EL (cell line): ENCODE results near the gene ALG3.

Source experiments
- DNase-seq: peaks from one replicate; pipeline ENCODE4 v3.0.0-alpha.2; 2016

The ALG3 gene

DNA sequence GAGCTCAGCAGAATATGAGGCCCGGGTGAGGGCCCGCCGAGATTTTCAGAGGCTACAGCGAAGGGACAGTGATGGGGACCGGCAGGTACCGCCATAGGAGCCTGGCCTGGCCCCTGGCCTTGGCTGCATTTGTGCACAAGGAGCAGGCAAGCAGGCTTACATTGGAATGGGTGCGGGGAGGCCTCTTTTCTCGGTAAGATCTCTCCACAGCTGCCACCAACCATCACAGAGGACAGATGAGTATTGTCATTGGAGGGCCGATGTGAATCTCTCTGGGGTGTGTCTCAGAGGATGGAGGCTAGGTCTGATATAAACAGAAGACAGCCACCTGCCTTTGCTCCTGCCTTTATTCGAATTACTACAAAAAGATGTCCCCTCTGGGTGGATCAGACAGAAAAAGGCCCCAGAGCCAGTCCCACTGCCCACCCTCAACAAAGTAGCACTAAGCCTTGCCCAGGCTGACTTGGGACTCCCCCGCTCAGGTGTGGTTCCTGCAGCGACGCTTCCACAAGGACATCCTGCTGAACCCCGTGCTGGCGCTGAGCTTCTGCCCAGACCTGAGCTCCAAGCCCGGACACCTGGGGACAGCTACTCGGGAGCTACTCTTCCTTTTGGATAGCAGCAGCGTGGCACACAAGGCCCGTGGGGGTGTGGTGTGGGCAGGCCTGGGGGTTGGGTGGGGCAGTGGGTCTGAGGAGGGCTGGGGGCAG, 13.9 kb downstream of the ALG3 start:
- DNase-seq = no peak

DNA sequence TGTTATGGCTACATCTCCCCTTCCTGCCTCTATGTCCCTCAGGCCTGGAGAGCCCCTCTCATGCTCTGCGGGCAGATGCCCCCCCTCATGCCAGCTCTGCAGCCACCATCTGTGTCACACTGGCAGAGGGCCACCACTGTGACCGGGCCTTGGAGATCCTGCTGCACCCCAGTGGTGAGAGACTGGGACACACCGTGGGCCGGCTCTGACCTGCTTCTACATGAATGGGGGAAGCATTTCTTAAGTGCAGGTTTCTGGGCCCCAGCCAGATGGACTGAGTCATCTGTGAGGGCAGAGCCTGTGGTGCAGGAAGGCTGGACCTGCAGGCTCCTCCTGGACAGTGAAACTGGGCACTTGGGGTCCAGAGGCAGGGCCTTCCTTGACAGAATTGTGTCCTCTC, 14.5 kb downstream of the ALG3 start:
- peak; percentile 88 for DNase-seq

DNA sequence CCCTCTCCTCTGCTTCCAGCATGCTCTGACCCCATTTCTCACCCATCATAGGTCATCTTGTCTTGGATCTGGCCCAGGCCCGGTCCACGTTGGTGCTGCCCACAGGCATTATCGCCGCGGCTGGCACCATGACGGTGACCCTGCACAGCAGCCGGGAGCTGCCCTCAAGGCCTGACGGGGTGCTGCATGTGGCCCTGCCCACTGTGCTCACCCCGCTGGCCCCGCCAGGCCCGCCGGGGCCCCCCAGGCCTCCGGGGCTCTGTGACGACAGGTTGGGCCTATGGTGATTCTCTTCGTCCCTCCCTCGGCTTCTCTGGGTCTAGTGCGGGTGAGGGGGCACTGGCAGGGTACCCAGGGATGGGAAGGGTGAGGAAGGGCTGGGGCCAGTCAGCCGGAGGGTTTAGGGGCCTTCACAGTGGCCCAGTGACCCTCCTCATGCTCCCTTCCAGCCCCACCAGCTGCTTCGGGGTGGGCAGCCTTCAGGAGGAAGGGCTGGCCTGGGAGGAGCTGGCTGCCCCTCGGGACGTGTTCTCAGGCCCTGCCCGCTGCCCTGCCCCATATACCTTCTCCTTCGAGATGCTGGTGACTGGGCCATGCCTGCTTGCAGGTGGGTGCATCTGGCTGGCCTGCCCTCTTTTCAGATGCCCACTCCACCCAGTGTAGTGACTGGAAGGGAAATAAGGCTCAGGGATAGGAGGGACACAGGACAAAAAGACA, 15.5 kb downstream of the ALG3 start:
- DNase-seq = no peak

DNA sequence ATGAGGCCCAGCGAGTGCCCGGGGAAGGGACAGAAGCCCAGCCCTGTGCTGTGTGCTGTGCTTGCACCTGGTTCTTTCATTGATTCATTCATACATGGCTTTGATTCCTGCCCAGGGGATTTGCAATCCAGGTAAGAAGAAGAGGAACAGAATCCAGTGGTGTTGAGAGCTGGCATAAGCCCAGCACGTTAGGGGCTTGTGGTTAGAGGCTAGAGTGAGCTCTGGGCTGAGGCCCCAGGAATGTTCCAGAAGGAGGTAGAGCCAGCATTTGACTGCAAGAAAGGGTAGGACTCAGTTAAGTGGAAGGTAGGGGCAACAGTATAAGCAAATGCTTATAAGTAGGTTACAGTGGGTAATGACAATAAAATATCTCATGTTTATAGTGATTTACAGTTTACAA, 17.1 kb downstream of the ALG3 start:
- no peak for DNase-seq

DNA sequence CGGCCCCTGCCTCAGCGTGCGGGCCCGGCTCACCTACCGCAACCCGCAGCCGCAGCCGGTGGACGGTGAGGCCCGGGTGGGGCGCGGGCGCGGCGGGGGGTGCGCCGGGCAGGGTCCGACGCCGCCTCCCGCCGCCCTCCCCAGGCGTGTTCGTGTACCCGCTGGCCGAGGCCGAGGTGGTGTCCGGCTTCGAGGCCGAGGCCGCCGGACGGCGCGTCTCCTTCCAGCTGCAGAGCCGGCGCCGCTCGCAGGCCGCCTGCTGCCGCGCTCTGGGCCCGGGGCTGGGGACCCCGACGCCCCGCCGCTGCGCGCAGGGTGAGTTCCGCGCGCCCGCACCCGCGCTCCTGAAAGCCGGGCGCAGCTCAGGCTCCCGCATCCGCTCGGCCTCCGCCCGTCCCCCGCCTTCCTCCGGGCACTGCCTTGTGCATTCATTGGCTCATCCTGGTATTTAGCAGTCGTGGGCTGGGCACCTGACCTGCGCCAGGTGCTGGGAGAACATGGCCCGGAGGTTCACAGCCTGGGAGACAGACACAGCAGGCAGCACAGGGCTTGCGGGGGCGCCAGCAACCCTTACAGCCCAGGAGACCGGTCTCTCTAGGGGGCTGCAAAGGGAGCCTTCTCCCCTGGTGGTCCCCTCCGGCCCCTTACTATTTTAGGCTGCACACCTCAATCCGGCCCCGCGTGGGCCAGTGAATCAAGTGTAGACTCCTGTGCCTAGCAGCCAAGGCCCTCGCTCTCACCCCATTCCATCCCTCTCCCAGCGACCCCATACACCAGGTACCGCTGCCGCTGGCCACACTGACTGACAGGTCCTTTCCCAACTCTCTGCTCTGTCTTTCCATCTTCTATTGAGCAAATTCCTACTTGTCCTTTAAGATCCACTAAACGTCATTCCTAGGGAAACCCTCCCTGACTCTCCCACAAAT, 17.9 kb downstream of the ALG3 start:
- DNase-seq = no peak

DNA sequence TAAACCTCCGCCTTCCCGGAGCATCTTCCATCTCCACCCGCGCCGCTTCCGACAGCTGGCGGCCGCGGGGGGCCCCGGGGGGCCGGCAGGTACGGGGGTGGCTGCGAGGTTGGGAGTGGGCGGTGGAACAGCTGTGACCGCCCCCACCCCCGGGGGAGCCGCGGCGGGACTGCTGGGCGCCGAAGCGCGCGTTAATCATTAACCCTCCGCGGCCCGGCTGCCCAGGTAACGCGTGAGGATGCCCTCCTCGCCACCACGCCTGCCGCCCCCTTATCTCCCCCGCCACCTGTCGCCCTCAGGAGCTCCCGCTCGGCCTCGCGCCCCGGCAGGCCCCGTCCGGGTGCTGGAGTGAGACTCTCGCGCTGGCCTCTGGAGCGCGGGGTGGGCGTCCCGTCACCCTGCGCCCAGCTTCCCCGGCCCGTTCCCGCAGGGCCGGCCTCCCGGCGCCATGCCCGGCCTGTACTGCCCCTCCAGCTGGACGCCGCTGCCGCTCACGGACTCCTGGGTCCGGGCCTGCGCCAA, 18.6 kb downstream of the ALG3 start:
- no peak for DNase-seq

DNA sequence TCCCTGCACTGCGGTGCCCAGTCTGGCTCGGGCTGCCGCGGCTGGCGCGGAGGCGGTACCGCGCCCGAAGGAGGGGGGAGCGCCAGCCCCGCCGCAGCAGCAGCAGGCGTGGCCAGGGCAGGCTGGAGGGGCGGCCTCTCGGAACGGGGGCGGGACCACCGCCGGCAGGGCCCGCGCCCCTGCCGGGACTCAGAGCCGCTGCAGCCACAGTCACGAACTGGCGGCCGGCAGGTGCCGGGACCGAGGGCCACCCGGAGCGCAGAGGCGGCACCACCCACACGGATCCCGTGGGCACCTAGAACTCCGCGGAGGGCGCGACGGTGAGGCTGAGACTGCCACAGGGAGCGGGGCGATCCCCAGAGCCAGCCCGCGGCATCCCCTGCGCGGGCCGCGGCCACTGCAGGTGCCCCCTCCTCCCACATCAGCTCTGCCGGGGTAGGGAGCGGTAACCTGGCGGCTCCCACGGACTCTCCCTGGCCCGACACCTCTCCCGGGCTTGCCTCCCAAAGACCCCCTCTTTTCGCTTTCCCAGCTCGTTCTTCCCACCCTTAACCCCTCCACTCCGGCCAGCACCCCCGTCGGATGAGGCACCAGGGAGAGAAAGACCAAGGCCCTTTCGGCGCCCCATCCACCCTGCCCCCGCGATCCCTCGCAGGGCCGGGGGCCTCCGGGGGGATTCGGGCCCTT, 19.2 kb downstream of the ALG3 start, which contains the start of gene VWA5B2:
Gene VWA5B2 (plus strand): TSS at position 192 of the 687 bp plus-strand sequence. CDS start 944 bp downstream, outside the sequence.
- peak; percentile 60 for DNase-seq

DNA sequence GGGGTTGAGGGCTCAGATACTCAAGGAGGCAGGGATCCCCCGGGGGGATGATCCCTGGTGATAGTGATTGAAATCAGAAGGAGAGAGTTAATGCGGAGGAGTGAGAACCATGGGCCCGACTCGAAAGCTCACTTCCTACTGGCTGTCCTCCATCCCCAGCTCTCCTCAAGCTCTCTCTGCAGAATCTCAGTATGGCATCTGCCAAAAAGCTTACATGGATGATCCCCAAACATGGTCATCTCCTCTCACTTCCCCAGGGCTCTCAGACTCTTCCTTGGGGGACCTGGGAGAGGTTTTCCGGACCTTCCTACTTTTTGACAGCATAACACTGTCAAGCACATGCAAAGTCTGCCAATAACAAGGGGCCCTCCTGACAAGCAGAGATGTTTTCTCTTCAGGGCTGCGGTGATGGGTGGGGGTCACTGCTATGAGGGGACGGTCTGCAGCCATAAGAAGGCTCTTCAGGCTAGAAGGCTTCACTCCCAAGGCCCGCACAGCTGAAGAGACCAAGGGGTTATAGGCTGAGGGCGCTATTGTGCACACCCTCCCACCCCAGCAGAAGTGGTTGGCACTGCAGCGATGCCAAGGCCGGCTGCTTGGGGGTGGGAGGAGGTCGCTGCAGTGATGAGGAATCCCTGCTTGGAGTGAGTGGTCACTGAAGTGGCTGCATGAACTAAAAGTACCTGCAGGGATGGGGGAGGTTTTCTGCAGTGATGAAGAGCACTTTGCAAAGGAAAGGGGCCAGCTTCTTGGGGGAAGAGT, 20.2 kb downstream of the ALG3 start:
- no peak for DNase-seq

DNA sequence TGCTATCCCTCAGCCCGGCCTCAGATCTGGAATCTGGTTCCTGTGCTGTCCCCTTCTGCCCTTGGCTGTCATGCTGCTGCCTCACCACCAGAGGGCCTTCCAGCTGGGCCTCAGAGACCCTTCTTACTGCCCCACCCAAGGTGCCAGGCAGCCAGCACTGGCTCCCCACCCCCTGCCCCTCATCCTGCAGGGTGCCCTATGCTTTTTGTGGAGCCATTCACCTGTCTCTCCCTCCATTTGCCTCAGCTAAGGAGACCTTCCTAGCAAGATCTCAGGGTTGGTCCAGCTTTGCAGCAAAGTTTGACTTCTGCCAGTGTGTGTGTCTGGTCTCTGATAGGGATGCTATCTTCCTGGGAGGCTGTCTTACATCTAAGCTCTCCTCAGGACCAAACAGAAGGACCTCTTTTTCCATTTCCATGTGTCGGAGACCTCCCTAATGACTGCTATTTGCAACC, 21.3 kb downstream of the ALG3 start:
- DNase-seq = peak; percentile 41

DNA sequence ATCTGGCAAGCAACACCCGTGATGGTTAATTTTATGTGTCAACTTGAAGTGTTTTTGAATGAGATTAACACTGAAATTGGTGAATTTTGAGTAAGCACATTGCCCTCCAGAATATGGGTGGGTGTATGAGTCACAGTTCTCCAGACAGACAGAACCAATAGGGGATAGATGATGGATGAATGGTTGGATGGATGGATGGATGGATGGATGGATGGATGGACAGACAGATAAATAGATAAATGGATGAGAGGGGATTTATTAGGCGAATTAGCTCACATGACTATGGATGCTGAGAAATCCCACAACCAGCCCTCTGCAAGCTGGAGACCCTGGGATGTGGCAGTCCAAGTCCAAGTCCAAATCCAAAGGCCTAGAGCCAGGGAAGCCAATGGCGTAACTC, 24.8 kb downstream of the ALG3 start:
- no peak for DNase-seq

DNA sequence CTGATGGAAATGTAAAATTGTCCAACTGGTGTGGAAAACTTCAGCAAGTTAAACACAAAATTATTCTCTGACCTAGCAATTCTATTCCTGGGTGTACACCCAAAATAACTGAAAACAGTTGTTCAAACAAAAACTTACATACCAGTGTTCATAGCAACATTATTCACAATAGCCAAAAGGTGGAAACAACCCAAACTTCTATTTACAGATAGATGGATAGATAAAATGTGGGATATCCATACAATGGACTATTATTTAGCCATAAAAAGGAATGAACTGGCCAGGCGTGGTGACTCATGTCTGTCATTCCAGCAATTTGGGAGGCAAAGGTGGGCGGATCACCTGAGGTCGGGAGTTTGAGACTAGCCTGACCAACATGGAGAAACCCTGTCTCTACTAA, 26.2 kb downstream of the ALG3 start:
- DNase-seq = no peak

DNA sequence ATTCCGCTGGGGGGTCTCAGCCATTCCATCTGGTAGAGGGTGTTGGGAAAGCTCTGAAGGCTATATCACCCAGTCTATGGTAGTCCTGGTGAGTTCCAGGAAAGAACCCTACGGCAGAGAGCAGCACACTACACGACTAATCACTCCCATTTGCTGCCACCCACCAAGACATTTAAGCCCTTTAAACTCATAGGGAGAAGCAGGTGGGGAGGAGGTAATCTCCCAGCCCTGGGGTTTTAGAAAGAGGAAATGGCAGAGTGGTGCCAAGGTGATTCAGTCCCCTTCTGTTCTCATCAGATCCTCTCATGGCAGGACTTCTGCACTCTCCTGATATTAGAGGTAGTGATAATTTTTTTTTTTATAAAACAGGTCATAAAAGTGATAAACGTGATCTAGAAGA, 29.9 kb downstream of the ALG3 start:
- DNase-seq = no peak

DNA sequence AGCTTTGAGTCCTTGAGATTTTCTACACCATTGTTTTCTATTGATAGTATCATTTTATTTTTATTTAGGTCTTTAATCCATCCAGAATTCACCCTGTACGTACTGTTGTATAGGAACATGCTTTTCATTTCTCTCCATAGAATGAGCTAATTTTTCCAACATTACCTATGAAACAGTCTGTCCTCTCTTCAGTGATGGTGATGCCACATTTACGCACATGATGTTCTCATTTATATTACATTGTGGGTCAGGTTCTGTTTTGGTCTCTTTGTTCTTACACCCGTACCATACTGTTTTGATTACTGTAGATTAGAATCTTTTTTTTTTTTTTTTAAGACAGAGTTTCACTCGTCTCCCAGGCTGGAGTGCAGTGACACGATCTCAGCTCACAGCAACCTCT, 37.0 kb downstream of the ALG3 start:
- DNase-seq = no peak

DNA sequence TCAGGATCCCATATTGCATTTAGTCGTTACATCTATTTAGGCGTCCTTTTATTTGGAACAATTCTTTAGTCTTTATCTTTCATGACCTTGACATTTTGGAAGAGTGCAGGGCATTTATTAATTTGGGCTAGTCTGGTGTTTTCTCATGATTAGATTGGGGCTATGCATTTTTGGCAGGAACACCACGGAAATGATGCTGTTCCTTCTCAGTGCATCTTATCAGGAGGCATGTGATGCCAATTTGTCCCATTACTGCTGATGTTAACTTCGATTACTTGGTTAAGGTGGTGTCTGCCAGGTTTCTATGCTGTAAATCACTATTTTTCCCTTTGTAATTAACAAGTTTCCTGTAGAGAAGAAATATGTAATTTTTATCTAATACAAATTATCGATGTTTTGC, 37.5 kb downstream of the ALG3 start:
- DNase-seq = no peak

DNA sequence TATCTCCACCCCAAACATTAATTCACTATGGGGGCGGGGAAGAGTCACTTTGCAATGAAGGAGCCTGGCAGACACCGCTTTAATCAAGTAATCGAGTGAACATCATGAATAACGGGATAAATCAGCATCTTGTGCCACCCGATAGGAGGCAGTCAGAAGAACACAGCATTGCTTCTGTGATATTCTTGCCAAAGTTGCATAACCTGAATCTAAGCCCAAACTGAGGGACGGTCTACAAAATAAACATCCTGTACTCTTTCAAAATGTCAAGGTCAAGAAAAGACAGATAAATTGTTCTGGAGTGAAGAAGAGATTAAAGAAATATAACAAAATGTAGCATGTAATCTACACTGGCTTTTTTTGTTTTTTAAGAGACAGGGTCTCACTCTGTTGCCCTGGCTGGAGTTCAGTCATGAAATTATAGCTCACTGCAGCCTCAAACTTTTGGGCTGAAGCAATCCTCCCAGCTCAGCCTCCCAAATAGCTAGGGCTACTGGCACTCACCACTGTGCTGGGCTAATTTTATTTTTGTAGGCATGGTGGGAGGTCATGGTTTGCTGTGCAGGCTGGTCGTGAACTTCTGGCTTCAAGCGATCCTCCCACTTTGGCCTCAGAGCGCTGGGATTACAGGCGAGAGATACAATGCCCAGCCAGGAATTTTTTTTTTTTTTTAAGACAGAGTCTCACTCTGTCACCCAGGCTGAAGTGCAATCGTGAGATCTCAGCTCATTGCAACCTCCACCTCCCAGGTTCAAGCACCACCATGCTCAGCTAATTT, 39.4 kb downstream of the ALG3 start:
- DNase-seq = no peak

DNA sequence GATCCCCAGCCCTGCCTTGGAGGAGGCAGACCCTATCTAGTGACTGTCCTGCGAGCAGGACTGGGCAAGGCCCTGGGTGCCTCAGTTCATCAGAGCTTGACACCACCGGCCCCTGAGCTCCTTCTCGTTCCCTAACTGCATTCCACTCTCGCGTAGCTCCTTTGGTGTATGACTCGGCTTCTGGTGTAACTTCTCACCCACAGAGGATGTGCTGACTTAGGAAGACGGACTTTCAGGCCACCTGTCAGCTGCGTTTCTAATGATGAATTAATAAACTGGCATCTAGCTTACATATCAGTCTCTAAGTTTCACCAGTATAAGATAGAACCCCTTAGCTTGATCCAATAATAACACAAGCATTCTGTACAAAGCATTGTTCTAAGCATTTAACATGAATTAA, 45.2 kb downstream of the ALG3 start:
- DNase-seq = no peak

DNA sequence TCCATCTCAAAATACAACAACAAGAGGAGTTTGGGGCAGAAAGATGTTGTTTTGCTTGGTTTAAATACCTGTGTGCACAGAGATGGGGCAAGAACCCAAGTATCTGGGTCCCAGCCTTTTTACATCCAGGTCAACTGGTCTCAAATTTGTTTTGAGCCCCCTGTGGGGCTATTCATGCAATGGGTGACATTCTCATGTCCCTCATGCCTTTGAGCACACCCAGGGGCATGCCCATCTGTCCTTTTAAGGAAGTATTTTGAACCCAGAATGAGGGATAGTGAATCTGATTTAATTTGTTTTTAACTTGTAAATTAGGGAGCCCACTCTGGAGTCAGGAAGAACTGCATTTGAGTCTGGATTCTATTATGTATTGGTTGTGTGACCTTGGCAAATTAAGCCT, 47.9 kb downstream of the ALG3 start:
- DNase-seq = no peak

DNA sequence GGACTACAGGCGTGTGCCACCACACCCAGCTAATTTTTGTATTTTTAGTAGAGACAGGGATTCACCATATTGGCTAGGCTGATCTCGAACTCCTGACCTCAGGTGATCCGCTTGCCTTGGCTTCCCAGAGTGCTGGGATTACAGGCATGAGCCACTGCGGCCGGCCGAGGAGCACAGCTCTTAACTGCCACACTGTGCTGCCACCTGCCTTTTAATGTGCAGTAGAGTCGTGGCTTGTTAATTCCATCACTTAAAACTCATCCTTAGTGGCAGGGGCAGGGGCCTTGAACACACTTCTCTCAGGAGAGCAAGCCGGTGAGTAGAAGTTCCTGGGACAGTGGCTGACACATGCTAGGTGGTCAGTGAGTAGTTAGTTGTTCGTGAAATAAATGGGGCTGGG, 50.3 kb downstream of the ALG3 start:
- no peak for DNase-seq

DNA sequence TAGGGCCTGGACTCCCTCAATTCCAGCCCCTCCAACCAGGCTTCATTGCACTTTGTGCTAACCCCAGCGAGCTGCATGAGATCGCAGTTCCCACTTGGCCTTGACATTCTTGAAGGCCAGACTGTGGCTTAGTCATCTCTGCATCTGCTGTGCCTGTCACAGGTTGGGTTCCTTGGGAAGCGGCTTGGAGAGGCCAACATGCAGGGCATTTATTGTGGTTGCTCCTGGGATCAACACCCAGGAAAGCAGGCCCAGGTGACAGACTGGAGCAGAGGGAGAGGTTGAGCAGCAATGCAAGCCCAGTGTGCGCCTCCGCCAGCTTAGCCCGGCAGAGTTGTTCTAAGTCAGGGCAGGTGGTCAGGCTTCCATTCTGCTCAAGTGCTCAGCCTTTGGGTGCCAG, 52.2 kb downstream of the ALG3 start:
- peak; percentile 16 for DNase-seq

DNA sequence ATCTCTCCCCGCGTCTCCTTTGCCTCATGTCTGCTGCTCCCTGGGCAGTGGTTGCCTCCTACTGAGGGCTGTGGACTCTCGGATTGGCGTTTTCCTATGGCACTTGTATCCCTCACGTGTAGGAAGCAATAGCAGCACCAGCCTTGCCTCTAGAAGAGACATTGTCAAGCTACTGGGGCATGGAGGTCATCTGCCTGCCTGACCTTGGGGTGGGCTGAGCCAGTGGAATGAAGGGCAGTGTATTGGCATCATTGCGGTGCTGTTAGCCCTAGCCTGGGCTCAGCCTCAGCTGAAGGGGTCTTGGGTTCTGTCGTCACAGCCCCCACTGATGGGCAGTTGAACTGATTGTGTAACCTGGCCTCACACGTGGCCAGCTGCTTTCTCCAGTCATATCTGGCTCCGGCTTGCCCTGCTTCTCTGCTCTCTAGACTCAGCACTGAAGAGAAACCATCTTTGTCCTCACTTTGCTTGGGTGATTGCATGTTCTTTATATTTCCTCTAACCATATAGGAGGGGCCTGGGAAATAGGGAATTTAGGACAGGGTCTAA, 54.7 kb downstream of the ALG3 start:
- no peak for DNase-seq

DNA sequence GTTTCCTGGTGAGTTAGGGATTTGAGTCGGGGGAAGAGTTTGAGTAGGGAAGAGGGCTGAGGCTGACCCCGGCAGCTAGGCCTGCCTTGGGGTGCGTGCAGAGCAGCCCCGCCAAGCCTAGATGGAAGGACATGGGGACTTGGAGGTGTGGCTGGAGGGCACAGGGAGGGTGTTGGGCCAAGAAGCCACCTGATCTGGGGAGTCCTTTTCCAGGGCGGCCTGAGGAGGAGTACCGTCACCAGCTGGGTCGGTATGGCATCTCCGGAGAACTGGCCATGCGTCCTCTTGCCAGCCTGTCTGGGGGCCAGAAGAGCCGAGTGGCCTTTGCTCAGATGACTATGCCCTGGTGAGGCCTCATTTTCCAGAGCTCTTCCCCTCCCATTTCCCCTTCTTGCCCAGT, 55.9 kb downstream of the ALG3 start:
- no peak for DNase-seq
